Activated T-cell treated with anti-CD3 and anti-CD28 coated beads, Interleukin-2, amount 50 U/mL, for 24 hours (primary cell): Measurements from ENCODE around the gene TYW1.
"Not testable (repeated sequence)": the region's sequence is repeated elsewhere in the genome, so short reads cannot be mapped to it uniquely, and the experiment has no call there.

Experiments
- DNase-seq: peaks from one replicate; pipeline ENCODE4 v3.0.0-alpha.2; 2020
- H3K27ac Mint-ChIP-seq: 2 replicates; pipeline ENCODE4 v1.8.0; 2020; ENCODE audit warnings: mild to moderate bottlenecking, mixed read lengths
- H3K27me3 Mint-ChIP-seq: 2 replicates; pipeline ENCODE4 v1.8.0; 2020; ENCODE audit warnings: mixed read lengths
- H3K36me3 Mint-ChIP-seq: 2 replicates; pipeline ENCODE4 v1.8.0; 2020; ENCODE audit warnings: low read depth, mixed read lengths
- H3K4me1 Mint-ChIP-seq: 2 replicates; pipeline ENCODE4 v1.8.0; 2020; ENCODE audit warnings: low read depth, mixed read lengths
- H3K4me3 Mint-ChIP-seq: 2 replicates; pipeline ENCODE4 v1.8.0; 2020; ENCODE audit warnings: mild to moderate bottlenecking, moderate library complexity, mixed read lengths
- H3K9me3 Mint-ChIP-seq: 2 replicates; pipeline ENCODE4 v1.8.0; 2020; ENCODE audit warnings: mixed read lengths

TYW1 gene

DNA sequence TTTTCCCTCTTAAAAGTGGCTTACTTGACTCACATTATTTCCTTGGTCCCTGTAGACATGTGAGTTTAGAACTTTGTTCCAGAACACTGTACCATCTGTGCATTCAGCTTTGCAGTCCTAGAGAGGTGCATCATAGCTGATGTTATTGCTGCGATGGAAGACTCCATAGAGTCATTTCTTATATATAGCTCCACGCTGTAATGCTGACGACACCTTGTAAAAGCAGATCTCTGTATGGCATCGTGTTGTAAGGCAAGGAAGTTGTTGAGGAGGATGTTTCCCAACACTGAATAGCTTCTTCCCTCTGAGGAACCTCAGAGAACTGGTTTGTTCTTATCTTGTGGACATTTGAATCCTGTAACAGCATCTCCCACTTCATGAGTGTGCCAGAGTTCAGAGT is 109.6 kb downstream of the TYW1 start:
- peaks cover 66% of the 10 kb centered on the region for H3K36me3 Mint-ChIP-seq
- not testable (repeated sequence) for DNase-seq, H3K27me3 Mint-ChIP-seq, H3K4me3 Mint-ChIP-seq, H3K9me3 Mint-ChIP-seq, H3K27ac Mint-ChIP-seq
- peaks cover 29% of the 10 kb centered on the region for H3K4me1 Mint-ChIP-seq

DNA sequence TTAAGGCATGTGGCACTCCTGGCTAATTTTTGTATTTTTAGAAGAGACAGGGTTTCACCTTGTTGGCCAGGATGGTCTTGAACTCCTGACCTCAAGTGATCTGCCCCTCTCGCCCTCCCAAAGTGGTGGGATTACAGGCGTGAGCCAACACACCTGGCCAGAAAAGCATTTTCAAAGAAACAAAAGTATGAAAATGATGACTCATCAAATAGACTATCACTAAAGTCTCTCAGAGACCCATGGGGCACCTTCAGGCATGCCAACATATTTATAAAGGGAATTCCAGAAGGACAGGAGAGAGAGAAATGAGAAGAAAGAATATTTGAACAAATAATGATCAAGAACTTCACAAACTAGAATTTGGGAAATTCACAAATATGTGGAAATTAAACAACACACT is 114.7 kb downstream of the TYW1 start:
- not testable (repeated sequence) for DNase-seq, H3K4me1 Mint-ChIP-seq, H3K9me3 Mint-ChIP-seq, H3K27ac Mint-ChIP-seq, H3K4me3 Mint-ChIP-seq, H3K27me3 Mint-ChIP-seq
- H3K36me3 Mint-ChIP-seq: peaks cover 42% of the 10 kb centered on the region

DNA sequence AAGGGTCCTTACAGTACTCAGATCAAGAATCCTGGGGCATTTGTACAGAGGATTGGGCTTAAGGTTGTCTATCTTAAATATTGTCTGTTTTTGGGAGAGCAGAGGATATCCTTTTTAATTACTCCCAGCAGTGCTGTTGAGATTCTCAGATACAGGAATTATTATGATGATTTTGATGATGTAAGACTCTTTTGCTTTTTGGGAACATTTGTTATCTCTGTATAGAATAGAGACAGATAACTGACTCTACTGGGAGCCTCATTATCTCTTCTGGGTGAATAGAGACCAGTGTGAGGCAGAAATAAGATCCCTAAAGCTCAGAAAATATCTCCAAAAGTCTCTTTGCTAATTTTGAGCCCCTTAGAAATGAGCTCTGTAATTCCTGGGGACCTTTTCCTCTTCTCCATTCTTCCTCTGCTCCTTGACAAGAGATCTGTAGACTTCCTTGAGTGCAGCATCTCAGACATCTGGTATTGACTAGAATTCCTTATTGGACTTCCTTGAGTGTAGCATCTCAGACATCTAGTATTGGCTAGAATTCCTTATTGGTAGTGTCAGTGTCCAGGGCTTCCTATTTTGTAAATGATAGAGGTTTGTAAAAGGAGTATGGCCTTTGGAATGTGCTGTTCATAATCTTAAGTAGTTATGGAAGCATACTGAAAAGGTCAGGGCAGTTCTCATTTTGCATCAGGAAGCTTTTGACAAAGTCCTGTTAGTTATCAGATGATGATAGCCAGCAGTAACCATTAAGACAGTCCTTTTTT is 118.0 kb downstream of the TYW1 start:
- peak overlapping the region; percentile 31 for H3K27ac Mint-ChIP-seq
- H3K4me1 Mint-ChIP-seq, H3K27me3 Mint-ChIP-seq, H3K4me3 Mint-ChIP-seq, H3K9me3 Mint-ChIP-seq, DNase-seq: not testable (repeated sequence)
- peaks cover 54% of the 10 kb centered on the region for H3K36me3 Mint-ChIP-seq

DNA sequence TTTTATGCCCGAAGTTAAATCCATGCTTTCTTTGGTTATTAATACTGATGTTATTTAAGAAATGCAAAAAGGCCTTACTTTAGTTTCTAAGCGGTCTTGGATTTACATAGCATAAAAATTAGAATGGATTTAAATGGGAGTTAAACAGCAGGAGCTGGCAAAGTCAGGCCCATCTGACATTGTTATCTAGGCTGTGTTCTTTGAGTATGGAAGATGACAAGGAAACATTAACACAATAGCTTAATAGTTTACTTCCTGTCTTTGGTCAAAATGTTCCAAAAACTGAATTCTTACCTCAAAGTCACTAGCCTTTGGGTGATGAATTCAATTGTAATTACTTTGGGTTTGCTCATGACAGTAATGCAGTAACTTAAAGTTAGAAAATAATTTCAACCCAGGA is 123.9 kb downstream of the TYW1 start:
- H3K27ac Mint-ChIP-seq, H3K9me3 Mint-ChIP-seq, H3K4me3 Mint-ChIP-seq, H3K27me3 Mint-ChIP-seq, H3K4me1 Mint-ChIP-seq, DNase-seq: not testable (repeated sequence)
- peaks cover 60% of the 10 kb centered on the region for H3K36me3 Mint-ChIP-seq

DNA sequence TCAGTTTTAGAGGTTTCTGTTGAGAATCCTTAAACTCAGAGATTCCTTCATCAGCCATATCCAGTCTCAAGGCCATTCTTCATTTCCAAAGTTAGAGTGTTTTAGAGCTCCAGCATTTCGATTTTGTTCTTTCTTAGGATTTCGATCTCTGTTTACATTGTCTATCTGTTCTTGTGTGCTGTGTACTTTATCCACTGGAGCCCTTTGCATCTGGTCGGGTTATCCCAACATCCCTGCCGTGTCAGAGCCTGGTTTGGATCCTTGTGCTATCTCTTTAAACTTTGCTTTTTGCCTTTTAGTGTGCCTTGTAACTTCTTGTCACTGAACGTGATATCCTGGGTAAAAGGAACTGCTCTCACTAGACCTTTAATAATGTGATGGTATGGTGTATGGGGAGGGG is 131.6 kb downstream of the TYW1 start:
- H3K36me3 Mint-ChIP-seq: peaks cover 43% of the 10 kb centered on the region
- not testable (repeated sequence) for H3K9me3 Mint-ChIP-seq, DNase-seq, H3K27me3 Mint-ChIP-seq
- H3K27ac Mint-ChIP-seq: peak overlapping the region; percentile 97
- peaks cover 38% of the 10 kb centered on the region for H3K4me1 Mint-ChIP-seq
- H3K4me3 Mint-ChIP-seq: peak overlapping the region; percentile 65

DNA sequence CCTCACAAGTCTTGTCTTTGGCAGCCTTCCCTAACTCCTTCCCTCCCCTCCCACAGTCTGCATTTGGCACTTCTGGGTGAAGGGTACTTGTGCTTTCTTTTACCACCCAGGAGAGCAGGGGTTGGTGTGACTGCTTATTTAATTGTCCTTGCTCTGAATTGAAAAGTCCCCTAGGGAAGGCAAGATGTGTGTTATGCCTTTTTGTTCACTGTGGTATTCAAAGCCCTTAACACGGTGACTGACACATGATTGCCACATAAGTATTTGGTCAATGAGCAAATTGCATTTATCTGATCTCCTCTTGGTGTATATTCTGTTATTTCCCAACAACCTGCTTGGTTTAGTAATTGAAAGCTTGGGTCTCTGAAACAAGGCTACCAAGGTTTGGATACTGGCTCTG is 134.1 kb downstream of the TYW1 start:
- H3K4me1 Mint-ChIP-seq: peaks cover 42% of the 10 kb centered on the region
- H3K27ac Mint-ChIP-seq, DNase-seq, H3K4me3 Mint-ChIP-seq, H3K9me3 Mint-ChIP-seq, H3K27me3 Mint-ChIP-seq: not testable (repeated sequence)
- H3K36me3 Mint-ChIP-seq: peaks cover 26% of the 10 kb centered on the region

DNA sequence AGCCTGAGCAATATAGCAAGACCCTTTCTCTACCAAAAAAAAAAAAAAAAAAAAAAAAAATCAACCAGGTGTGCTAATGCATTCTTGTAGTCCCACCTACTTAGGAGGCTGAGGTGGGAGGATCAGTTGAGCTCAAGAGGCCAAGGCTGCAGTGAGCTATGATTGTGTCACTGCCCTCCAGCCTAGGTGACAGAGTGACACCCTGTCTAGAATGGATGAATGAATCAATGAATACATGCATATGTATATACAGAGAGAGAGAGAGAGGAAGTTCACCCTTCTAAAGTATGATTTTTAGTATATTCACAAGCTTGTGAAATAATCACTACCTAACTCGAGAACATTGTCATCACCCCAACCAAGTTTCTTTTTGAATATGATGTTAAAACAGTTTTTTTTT is 138.3 kb downstream of the TYW1 start:
- H3K4me3 Mint-ChIP-seq, H3K27me3 Mint-ChIP-seq, H3K9me3 Mint-ChIP-seq: not testable (repeated sequence)
- Mint-ChIP-seq H3K4me1 (peaks cover 19% of the 10 kb centered on the region), H3K27ac (peak overlapping the region; percentile 77), H3K36me3 (peaks cover 21% of the 10 kb centered on the region)
- DNase-seq: peak; percentile 41

DNA sequence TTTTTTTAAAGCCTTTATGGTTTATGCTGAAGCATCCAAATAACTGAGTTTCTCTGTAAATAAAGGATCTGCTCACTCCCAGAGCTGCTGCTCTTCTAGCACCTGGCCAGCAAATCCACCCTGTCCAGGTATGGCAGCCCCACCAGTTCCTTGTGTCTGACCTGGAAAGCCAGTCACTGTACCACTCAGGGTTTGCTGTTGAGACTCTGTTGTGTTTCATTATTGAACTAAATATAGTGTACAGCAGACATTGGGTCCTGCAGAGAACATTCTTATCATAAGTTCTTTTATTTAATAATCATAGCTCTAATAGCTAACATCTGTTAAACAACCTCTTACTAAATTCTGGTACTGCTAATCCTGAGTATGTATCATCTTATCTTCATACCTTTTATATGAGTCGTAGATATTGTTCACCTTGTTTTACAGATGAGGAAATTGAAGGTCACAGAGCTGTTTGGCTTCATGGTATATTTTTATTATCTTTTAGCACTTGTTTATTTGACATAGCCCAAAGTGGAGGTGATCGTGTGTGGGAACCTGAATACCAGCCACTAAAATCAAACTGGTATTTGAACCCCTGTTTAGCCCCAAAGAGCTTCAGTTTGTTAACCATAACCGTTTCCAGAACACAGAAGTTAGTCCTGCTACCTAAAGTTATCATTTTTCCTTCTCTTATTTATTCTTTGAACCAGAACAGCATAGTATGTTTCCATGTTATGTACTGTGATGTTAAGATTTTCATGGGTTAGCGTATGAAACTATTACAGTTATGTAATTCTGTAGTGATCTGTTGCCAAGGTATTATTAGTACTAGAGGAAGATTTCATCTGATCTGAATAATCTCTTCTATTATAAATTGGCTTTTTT is 139.2 kb downstream of the TYW1 start:
- H3K36me3 Mint-ChIP-seq: peaks cover 23% of the 10 kb centered on the region
- peaks cover 13% of the 10 kb centered on the region for H3K4me1 Mint-ChIP-seq
- H3K27ac Mint-ChIP-seq, DNase-seq, H3K9me3 Mint-ChIP-seq, H3K4me3 Mint-ChIP-seq, H3K27me3 Mint-ChIP-seq: not testable (repeated sequence)

DNA sequence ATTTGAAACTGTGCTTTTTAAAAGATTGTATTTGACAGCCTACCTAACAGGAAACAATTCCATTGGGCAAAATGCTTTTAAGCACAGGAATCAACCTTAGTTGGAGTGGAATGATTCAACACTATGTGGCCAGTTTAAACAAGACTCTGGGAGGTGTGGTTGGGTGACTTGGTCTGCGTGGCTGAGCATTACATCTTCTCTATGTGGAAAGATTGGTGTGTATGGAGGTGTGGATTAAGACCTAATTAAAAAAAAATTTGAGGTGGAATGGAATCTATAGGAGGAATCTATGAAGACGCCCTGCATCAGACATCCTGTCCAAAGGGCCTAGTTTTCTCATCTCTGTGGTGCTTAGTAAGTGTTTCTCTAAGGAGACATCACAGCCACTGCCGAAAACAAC is 140.9 kb downstream of the TYW1 start:
- H3K4me3 Mint-ChIP-seq, H3K27me3 Mint-ChIP-seq, DNase-seq, H3K9me3 Mint-ChIP-seq: not testable (repeated sequence)
- H3K27ac Mint-ChIP-seq: peak overlapping the region; percentile 47
- H3K4me1 Mint-ChIP-seq: peaks cover 13% of the 10 kb centered on the region
- H3K36me3 Mint-ChIP-seq: peaks cover 21% of the 10 kb centered on the region

DNA sequence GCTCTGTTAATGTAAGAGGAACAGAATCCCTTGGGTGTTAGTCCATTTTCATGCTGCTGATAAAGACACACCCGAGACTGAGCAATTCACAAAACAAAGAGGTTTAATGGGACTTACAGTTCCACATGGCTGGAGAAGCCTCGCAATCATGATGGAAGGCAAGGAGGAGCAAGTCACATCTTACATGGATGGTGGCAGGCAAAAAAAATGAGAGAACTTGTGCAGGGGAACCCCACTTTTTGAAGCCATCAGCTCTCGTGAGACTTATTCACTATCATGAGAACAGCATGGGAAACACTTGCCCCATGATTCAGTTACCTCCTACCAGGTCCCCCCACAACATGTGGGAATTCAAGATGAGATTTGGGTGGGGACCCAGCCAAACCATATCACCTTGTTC is 143.2 kb downstream of the TYW1 start:
- not testable (repeated sequence) for H3K27me3 Mint-ChIP-seq, H3K4me3 Mint-ChIP-seq, H3K9me3 Mint-ChIP-seq, H3K27ac Mint-ChIP-seq, DNase-seq
- Mint-ChIP-seq H3K36me3 (peaks cover 17% of the 10 kb centered on the region), H3K4me1 (peaks cover 14% of the 10 kb centered on the region)

DNA sequence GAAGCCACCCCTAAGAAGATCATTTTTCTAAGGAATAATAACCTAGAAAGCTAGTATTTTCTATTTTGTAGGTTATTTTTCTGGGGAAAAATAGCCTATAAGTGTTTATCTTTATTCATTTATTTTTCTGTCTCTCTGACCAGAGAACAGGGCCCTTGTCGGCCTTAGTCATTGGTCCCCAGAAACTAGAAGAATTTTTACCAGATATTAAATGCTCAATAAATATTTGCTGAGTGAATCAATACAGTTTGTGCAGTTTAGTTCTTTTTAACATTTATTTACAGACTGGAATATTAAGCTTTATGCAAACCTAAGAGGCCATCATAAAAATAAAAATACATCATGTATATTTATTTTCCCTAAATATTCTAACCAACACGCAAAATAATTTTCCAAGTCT is 144.4 kb downstream of the TYW1 start:
- peaks cover 17% of the 10 kb centered on the region for H3K36me3 Mint-ChIP-seq
- not testable (repeated sequence) for H3K4me1 Mint-ChIP-seq, H3K9me3 Mint-ChIP-seq, H3K27ac Mint-ChIP-seq, H3K4me3 Mint-ChIP-seq, H3K27me3 Mint-ChIP-seq, DNase-seq

DNA sequence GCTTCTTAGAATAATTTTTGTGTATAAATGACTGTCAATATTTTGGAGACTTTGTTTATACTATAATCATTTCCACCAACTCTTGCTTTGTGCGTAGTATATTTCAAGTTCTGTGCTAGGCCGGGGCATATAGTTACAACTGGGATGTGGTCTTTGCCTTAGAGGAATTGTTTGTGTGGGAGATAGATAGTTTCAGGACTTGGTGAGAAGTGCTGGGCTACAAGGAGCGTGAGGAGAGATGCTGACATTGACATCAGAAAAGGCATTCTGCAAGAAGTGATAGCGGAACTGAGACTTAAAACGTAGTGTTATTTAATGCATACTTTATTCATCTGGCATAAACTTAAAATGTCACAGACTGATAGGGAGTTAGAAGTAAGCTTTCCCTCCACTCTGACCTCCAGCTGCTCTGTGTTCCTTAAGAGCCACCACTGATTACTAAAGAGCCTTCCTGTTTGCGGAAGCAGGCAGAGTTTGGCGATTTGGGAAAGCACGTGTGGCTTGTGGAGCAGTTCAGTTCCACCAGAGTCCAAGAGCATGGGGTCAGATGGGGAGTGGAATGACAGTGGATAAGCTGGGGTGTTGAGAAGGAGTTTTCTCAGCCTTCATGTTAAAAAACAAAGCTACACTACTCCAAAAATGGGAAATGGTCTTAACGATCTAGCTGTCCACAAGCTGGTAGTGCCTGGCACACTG is 146.6 kb downstream of the TYW1 start:
- not testable (repeated sequence) for H3K9me3 Mint-ChIP-seq, H3K4me3 Mint-ChIP-seq
- peak overlapping the region; percentile 15 for H3K27ac Mint-ChIP-seq

DNA sequence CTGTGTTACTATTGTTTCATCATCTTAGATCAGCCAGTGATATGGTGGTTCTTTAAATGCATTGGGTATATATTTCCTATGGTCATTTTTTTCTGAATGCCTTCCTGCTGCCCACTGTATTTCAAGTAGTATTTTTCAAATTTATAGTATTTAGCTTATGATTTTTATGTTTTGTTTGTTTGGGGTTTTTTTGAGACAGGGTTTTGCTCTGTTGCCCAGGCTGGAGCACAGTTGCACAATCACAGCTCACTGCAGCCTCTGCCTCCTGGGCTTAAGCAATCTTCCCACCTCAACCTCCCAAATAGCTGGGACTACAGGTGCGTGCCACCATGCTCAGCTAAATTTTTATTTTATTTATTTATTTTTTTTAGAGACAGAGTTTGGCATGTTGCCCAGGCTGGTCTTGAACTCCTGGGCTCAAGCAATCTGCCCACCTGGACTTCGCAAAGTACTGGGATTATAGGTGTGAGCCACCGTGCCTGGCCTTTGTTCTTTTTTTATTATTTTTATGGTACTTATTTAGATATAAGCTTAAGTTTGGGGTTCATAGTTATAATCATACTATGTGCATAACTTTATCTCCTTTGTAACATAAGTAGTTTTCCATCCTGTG is 149.1 kb downstream of the TYW1 start:
- not testable (repeated sequence) for H3K9me3 Mint-ChIP-seq, DNase-seq, H3K4me3 Mint-ChIP-seq, H3K27me3 Mint-ChIP-seq, H3K4me1 Mint-ChIP-seq, H3K27ac Mint-ChIP-seq
- peaks cover 20% of the 10 kb centered on the region for H3K36me3 Mint-ChIP-seq

More for the DNA sequence above, 146.6 kb downstream of the TYW1 start:
- not testable (repeated sequence) for H3K4me1 Mint-ChIP-seq, H3K27me3 Mint-ChIP-seq, DNase-seq
- H3K36me3 Mint-ChIP-seq: peaks cover 26% of the 10 kb centered on the region

DNA sequence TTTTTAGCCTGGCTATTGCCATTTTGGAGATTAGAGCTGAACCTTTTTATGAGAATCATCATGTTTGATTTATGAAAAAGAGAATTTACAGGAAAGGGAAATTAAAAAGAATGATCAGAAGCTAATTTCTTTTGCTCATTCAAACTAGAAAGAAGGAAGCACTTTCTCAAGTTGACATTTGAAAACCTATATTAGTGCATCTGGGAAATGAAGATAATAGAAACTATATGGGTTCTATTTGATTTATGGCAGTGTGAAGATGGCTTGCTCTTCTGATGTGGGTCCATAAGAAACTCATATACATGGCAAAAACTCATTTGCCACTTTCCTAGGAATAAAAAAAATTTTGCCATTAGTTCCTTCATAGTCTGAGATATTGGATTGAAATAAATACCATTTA is 152.5 kb downstream of the TYW1 start:
- H3K36me3 Mint-ChIP-seq: peaks cover 43% of the 10 kb centered on the region
- not testable (repeated sequence) for H3K9me3 Mint-ChIP-seq, H3K4me1 Mint-ChIP-seq, H3K27me3 Mint-ChIP-seq, DNase-seq, H3K27ac Mint-ChIP-seq, H3K4me3 Mint-ChIP-seq
